ENCODE measurements around the gene HBS1L. TPM values are rescaled to one million over a fixed set of nuclear protein-coding genes. Genes with fewer than 3 reads are reported as not detected.

The HBS1L gene
- total and polyA plus RNA-seq, 5 donors from 2014 or later, result 49.4 to 109 (median 64.5) TPM

DNA sequence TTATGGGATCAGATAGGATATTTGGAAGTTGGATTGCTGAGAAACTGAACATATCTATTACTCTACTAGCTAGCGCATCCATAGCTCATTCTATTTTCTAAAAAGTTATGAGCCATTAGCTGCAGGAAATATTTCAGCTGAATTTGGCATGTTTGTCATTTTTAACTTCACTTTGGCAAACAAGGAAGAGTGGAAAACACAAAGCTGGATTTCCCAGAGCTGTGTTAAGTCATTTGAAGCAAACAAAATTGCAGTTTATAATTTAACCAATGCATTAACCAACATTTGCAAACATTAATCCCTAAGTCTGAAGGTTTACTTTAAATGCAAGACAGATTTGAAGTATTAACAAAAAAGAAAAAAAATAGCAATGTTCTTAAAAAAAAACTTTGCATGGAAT is 105.9 kb downstream of the HBS1L start:
- no peaks in the 10 kb centered on the region for H3K27me3 Mint-ChIP-seq
- Histone ChIP-seq H3K4me3 (ENCODE audit: low read depth, low read length) (no peak overlapping the region), H3K9me3 (ENCODE audit: control insufficient read depth in 2 of 2, low read length in 2 of 2) (no peaks in the 10 kb centered on the region), H3K4me1 (ENCODE audit: control insufficient read depth, insufficient read depth, low read length, poor library complexity, severe bottlenecking) (no peaks in the 10 kb centered on the region), H3K27me3 (ENCODE audit: control insufficient read depth, insufficient read depth, low read length) (no peaks in the 10 kb centered on the region), H3K27ac (ENCODE audit: insufficient read depth, low read length, poor library complexity, severe bottlenecking) (no peak overlapping the region), H3K36me3 (ENCODE audit: control insufficient read depth, insufficient read depth, low read length) (no peaks in the 10 kb centered on the region)
- no peaks in the 10 kb centered on the region for H3K36me3 Mint-ChIP-seq
- DNase-seq (no peak), ATAC-seq (ENCODE audit: low read depth in 2 of 2) (no peak)
- no peak overlapping the region for H3K27ac Mint-ChIP-seq
- peaks cover 0 to 2% (median 0%) of the 10 kb centered on the region in 7 donors for H3K9me3 Mint-ChIP-seq
- H3K4me3 Mint-ChIP-seq, result no peak overlapping the region
- H3K4me1 Mint-ChIP-seq, result no peaks in the 10 kb centered on the region

DNA sequence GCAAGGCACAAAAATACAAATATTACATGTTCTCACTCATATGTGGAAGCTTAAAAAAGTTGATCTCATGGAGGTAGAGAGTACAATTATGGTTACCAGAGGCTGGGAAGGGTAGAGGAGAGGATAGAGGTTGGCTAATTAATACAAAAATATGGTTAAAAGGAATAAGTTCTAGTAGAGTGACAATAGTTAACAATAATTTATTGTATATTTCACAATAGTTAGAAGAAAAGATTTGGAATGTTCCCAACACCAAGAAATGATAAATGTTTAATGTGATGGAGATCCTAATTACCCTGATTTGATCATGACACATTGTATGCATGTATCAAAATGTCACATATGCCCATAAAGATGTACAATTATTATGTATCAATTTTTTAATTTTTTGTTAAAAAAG is 106.5 kb downstream of the HBS1L start:
- Mint-ChIP-seq H3K27ac (no peak overlapping the region), H3K27me3 (no peaks in the 10 kb centered on the region), H3K36me3 (no peaks in the 10 kb centered on the region)

DNA sequence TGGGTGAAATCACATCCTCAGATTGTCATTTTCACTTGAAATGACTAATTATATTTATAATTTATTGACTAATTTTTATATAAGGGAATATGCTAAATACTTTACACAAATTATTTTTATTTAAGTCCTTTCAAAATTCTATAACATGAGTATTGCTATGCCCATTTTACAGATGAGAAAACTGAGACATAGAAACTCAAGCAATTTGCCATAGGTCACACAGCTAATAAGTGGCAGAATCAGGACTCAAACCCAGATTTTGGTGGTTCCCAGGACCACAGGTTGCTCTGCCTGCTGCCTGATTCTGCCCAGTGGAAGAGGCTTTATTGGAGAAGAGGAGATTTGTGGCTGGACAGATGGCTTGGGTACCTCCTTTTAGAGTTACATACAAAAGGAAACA is 109.6 kb downstream of the HBS1L start:
- Histone ChIP-seq H3K27ac (ENCODE audit: insufficient read depth, low read length, poor library complexity, severe bottlenecking) (no peak overlapping the region), H3K4me1 (ENCODE audit: control insufficient read depth, insufficient read depth, low read length, poor library complexity, severe bottlenecking) (no peaks in the 10 kb centered on the region), H3K36me3 (ENCODE audit: control insufficient read depth, insufficient read depth, low read length) (no peaks in the 10 kb centered on the region), H3K4me3 (ENCODE audit: low read depth, low read length) (no peak overlapping the region), H3K9me3 (ENCODE audit: control insufficient read depth in 2 of 2, low read length in 2 of 2) (no peaks in the 10 kb centered on the region), H3K27me3 (ENCODE audit: control insufficient read depth, insufficient read depth, low read length) (no peaks in the 10 kb centered on the region)
- peaks cover 0 to 6% (median 4%) of the 10 kb centered on the region in 4 donors for H3K4me1 Mint-ChIP-seq
- H3K27ac Mint-ChIP-seq, result no peak overlapping the region
- H3K4me3 Mint-ChIP-seq, result no peak overlapping the region
- no peak for ATAC-seq (ENCODE audit: low read depth in 2 of 2)
- no peaks in the 10 kb centered on the region for H3K27me3 Mint-ChIP-seq
- peaks cover 0 to 2% (median 0%) of the 10 kb centered on the region in 7 donors for H3K9me3 Mint-ChIP-seq
- no peak for DNase-seq
- H3K36me3 Mint-ChIP-seq, result peaks cover 3% of the 10 kb centered on the region

More for the DNA sequence above, 106.5 kb downstream of the HBS1L start:
- Mint-ChIP-seq H3K9me3 (peaks cover 0 to 2% (median 0%) of the 10 kb centered on the region in 7 donors), H3K4me3 (no peak overlapping the region), H3K4me1 (no peaks in the 10 kb centered on the region)
- H3K27ac ChIP-seq (ENCODE audit: insufficient read depth, low read length, poor library complexity, severe bottlenecking), result no peak overlapping the region
- no peaks in the 10 kb centered on the region for H3K36me3 ChIP-seq (ENCODE audit: control insufficient read depth, insufficient read depth, low read length)
- H3K4me1 ChIP-seq (ENCODE audit: control insufficient read depth, insufficient read depth, low read length, poor library complexity, severe bottlenecking), result no peaks in the 10 kb centered on the region
- H3K4me3 ChIP-seq (ENCODE audit: low read depth, low read length), result no peak overlapping the region
- ATAC-seq (ENCODE audit: low read depth in 2 of 2), result no peak
- no peak for DNase-seq
- H3K27me3 ChIP-seq (ENCODE audit: control insufficient read depth, insufficient read depth, low read length), result no peaks in the 10 kb centered on the region
- no peaks in the 10 kb centered on the region for H3K9me3 ChIP-seq (ENCODE audit: control insufficient read depth in 2 of 2, low read length in 2 of 2)

DNA sequence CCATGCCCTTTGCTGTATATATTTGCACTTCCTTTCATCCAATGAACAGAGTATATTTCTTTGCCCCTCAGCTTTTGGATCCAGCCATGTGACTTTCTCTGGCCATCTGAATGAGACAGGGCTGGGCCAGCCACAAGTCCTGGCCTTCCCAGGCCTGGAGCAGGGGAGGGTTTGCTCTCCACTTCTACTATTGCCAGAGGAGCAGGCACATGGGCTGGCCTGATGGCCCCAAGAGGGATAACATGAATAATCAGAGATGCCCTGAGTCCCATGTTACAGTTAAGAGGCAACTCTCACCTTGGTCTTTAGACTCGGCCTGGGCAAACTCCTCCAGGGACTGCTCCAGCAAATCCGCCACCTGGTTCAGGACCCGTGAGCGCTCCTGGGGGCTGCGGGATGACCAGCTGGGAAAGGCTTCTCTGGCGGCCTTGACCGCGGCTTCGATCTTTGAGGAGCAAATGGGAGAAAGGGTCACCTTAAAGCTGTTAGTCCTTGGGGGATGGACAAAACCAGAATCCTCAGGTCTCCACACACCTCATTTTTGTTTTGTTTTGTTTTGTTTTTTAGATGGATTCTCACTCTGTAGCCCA is 111.0 kb downstream of the HBS1L start:
- Mint-ChIP-seq H3K36me3 (peaks cover 3% of the 10 kb centered on the region), H3K9me3 (peaks cover 0 to 2% (median 0%) of the 10 kb centered on the region in 7 donors), H3K27ac (no peak overlapping the region)

DNA sequence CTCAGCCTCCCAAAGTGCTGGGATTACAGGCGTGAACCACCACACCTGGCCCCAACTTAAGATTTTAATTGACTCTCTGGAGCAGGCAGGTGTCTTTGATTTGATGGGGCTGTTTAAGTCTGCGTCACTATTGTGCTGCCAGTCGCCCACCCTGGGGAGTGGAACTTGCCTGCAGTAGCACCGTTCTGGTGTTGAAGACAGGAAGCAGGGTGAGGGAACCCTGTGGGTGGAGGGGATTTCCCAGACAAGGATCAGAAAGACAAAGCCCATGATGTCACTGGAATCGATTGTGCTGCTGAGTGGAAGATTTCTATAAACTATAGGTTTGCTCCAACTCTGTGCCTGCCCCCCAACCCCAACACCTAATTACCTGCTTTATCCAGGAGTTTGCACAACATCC is 115.7 kb downstream of the HBS1L start:
- H3K4me1 Mint-ChIP-seq, result peaks cover 5 to 20% (median 6%) of the 10 kb centered on the region in 4 donors
- DNase-seq (peak in 2 of 3 donors; percentile 6 to 49), ATAC-seq (ENCODE audit: low read depth in 2 of 2) (peak; percentile 37 to 50)
- no peak overlapping the region for H3K27ac Mint-ChIP-seq
- peaks cover 8% of the 10 kb centered on the region for H3K36me3 Mint-ChIP-seq
- H3K9me3 ChIP-seq (ENCODE audit: control insufficient read depth in 2 of 2, low read length in 2 of 2), result no peaks in the 10 kb centered on the region
- no peaks in the 10 kb centered on the region for H3K36me3 ChIP-seq (ENCODE audit: control insufficient read depth, insufficient read depth, low read length)
- H3K4me3 ChIP-seq (ENCODE audit: low read depth, low read length), result no peak overlapping the region
- no peak overlapping the region for H3K27ac ChIP-seq (ENCODE audit: insufficient read depth, low read length, poor library complexity, severe bottlenecking)
- H3K27me3 Mint-ChIP-seq, result no peaks in the 10 kb centered on the region
- H3K4me1 ChIP-seq (ENCODE audit: control insufficient read depth, insufficient read depth, low read length, poor library complexity, severe bottlenecking), result peaks cover 5% of the 10 kb centered on the region
- no peaks in the 10 kb centered on the region for H3K27me3 ChIP-seq (ENCODE audit: control insufficient read depth, insufficient read depth, low read length)
- H3K9me3 Mint-ChIP-seq, result no peaks in the 10 kb centered on the region
- H3K4me3 Mint-ChIP-seq, result no peak overlapping the region

More for the DNA sequence above, 111.0 kb downstream of the HBS1L start:
- no peak overlapping the region for H3K4me3 Mint-ChIP-seq
- H3K4me1 ChIP-seq (ENCODE audit: control insufficient read depth, insufficient read depth, low read length, poor library complexity, severe bottlenecking), result peaks cover 5% of the 10 kb centered on the region
- no peaks in the 10 kb centered on the region for H3K9me3 ChIP-seq (ENCODE audit: control insufficient read depth in 2 of 2, low read length in 2 of 2)
- no peak for DNase-seq
- no peak overlapping the region for H3K4me3 ChIP-seq (ENCODE audit: low read depth, low read length)
- no peaks in the 10 kb centered on the region for H3K36me3 ChIP-seq (ENCODE audit: control insufficient read depth, insufficient read depth, low read length)
- no peak overlapping the region for H3K27ac ChIP-seq (ENCODE audit: insufficient read depth, low read length, poor library complexity, severe bottlenecking)
- H3K27me3 ChIP-seq (ENCODE audit: control insufficient read depth, insufficient read depth, low read length), result no peaks in the 10 kb centered on the region
- no peak for ATAC-seq (ENCODE audit: low read depth in 2 of 2)
- peaks cover 5 to 16% (median 6%) of the 10 kb centered on the region in 4 donors for H3K4me1 Mint-ChIP-seq
- H3K27me3 Mint-ChIP-seq, result no peaks in the 10 kb centered on the region

DNA sequence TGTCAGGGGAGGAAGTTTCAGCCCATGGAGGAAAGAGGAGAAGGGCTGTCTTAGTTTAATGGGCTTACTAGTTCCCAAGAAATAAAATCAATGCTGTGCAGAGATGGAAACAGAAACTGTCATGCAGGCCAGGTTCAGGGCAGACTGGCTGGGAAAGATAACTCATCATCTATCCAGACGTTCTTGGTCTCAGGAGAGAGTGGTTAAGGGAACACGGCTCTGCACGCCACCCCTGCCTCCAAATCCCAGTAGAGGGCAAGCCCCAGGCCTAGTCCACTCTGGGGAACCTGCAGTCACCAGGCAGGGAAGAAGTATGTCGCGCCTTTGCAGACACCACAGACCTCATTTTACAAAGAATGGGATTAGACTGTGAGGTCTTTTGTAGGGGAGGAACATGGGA is 117.2 kb downstream of the HBS1L start:
- no peak overlapping the region for H3K27ac ChIP-seq (ENCODE audit: insufficient read depth, low read length, poor library complexity, severe bottlenecking)
- H3K27me3 Mint-ChIP-seq, result no peaks in the 10 kb centered on the region
- no peaks in the 10 kb centered on the region for H3K9me3 ChIP-seq (ENCODE audit: control insufficient read depth in 2 of 2, low read length in 2 of 2)
- H3K36me3 ChIP-seq (ENCODE audit: control insufficient read depth, insufficient read depth, low read length), result no peaks in the 10 kb centered on the region
- peak overlapping the region in 1 of 3 donors; percentile 20 for H3K27ac Mint-ChIP-seq
- H3K4me3 ChIP-seq (ENCODE audit: low read depth, low read length), result no peak overlapping the region
- DNase-seq (no peak), ATAC-seq (ENCODE audit: low read depth in 2 of 2) (no peak)
- H3K4me3 Mint-ChIP-seq, result no peak overlapping the region
- peaks cover 11% of the 10 kb centered on the region for H3K36me3 Mint-ChIP-seq
- H3K9me3 Mint-ChIP-seq, result no peaks in the 10 kb centered on the region
- H3K4me1 ChIP-seq (ENCODE audit: control insufficient read depth, insufficient read depth, low read length, poor library complexity, severe bottlenecking), result peaks cover 5% of the 10 kb centered on the region
- no peaks in the 10 kb centered on the region for H3K27me3 ChIP-seq (ENCODE audit: control insufficient read depth, insufficient read depth, low read length)
- H3K4me1 Mint-ChIP-seq, result peaks cover 5 to 20% (median 6%) of the 10 kb centered on the region in 4 donors

DNA sequence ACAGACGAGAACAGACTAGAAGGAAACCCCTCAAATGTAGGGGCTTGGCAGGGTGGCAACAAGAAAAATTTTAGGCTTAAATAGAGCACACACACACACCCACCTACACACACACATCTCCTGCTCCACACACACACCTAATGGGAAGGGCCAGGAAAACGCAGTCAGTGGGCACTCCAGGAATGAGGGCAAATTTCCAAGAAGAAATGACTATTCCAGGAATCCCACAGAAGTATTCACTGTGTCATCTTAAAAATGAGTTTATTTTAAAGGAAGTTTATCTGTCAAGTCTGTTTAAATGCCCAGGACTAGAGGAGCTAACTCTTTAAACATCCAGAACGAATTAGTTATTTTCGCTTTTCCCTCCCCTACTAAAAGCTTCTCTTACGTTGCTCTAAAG is 117.7 kb downstream of the HBS1L start:
- Histone ChIP-seq H3K27ac (ENCODE audit: insufficient read depth, low read length, poor library complexity, severe bottlenecking) (no peak overlapping the region), H3K4me3 (ENCODE audit: low read depth, low read length) (no peak overlapping the region), H3K36me3 (ENCODE audit: control insufficient read depth, insufficient read depth, low read length) (no peaks in the 10 kb centered on the region), H3K27me3 (ENCODE audit: control insufficient read depth, insufficient read depth, low read length) (no peaks in the 10 kb centered on the region), H3K9me3 (ENCODE audit: control insufficient read depth in 2 of 2, low read length in 2 of 2) (no peaks in the 10 kb centered on the region), H3K4me1 (ENCODE audit: control insufficient read depth, insufficient read depth, low read length, poor library complexity, severe bottlenecking) (peaks cover 5% of the 10 kb centered on the region)
- Mint-ChIP-seq H3K27me3 (no peaks in the 10 kb centered on the region), H3K9me3 (no peaks in the 10 kb centered on the region), H3K27ac (no peak overlapping the region), H3K36me3 (peaks cover 16% of the 10 kb centered on the region), H3K4me1 (peaks cover 5 to 20% (median 6%) of the 10 kb centered on the region in 4 donors), H3K4me3 (no peak overlapping the region)
- ATAC-seq (ENCODE audit: low read depth in 2 of 2) (no peak), DNase-seq (no peak)

DNA sequence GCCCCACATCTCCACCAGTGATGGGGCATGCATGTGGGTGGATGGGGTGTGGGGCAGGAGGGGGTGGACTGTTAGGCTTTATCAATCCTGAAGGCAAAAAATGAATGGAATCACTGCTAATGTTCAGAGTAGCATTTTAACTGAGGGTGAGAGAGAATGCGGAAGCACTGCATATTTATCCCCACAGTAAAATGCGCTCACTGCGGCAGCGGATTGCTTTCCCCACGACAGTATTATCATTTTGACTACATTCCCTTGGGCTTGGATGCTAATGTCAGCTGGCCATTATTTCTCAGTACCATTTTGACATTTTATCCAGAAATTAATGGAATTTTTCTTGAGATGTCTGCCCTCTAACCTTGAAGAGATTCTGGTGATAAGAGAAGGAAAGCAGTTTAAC is 118.1 kb downstream of the HBS1L start:
- ATAC-seq (ENCODE audit: low read depth in 2 of 2), result no peak

More for the DNA sequence above, 118.1 kb downstream of the HBS1L start:
- H3K4me1 ChIP-seq (ENCODE audit: control insufficient read depth, insufficient read depth, low read length, poor library complexity, severe bottlenecking), result peaks cover 5% of the 10 kb centered on the region
- no peak overlapping the region for H3K4me3 Mint-ChIP-seq
- H3K36me3 Mint-ChIP-seq, result peaks cover 17% of the 10 kb centered on the region
- no peak for DNase-seq
- no peaks in the 10 kb centered on the region for H3K27me3 Mint-ChIP-seq
- no peaks in the 10 kb centered on the region for H3K36me3 ChIP-seq (ENCODE audit: control insufficient read depth, insufficient read depth, low read length)
- no peak overlapping the region for H3K27ac ChIP-seq (ENCODE audit: insufficient read depth, low read length, poor library complexity, severe bottlenecking)
- no peaks in the 10 kb centered on the region for H3K9me3 ChIP-seq (ENCODE audit: control insufficient read depth in 2 of 2, low read length in 2 of 2)
- peaks cover 5 to 20% (median 6%) of the 10 kb centered on the region in 4 donors for H3K4me1 Mint-ChIP-seq
- H3K27ac Mint-ChIP-seq, result no peak overlapping the region
- no peak overlapping the region for H3K4me3 ChIP-seq (ENCODE audit: low read depth, low read length)
- H3K9me3 Mint-ChIP-seq, result no peaks in the 10 kb centered on the region
- H3K27me3 ChIP-seq (ENCODE audit: control insufficient read depth, insufficient read depth, low read length), result no peaks in the 10 kb centered on the region
